ENCODE results near the gene GXYLT2. TPM values are rescaled to one million over a fixed set of nuclear protein-coding genes. Genes with fewer than 3 reads are reported as not detected.

GXYLT2 gene
- total RNA-seq, 2 experiments from 2014 or later, result not detected

DNA sequence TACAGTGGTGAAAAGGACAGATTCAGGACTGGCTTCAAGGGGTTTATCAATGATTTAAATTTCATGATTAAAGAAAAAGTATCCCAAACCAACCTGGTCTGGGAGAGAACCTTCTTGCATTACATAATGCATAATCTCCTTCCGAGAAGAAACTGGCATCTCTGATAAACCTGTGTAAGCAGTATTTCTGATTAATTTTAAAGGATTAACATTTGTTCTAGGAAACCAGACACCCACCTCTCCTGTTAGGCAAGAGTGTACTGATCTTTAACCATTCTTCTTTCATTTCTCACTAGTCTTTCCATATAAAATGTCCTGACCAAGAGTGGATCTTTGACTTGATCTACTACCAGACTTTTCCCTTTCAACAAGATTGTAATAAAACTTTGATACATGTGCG is 85.9 kb downstream of the GXYLT2 start:
- ChIA-PET POLR2A (no interaction called here), CTCF (no interaction called here)
- Mint-ChIP-seq H3K9me3 (no peaks in the 10 kb centered on the region), H3K27ac (no peak overlapping the region), H3K27me3 (no peaks in the 10 kb centered on the region), H3K4me3 (no peak overlapping the region), H3K36me3 (ENCODE audit: low read depth) (no peaks in the 10 kb centered on the region), H3K4me1 (peaks cover 5% of the 10 kb centered on the region)
- no peak for DNase-seq

DNA sequence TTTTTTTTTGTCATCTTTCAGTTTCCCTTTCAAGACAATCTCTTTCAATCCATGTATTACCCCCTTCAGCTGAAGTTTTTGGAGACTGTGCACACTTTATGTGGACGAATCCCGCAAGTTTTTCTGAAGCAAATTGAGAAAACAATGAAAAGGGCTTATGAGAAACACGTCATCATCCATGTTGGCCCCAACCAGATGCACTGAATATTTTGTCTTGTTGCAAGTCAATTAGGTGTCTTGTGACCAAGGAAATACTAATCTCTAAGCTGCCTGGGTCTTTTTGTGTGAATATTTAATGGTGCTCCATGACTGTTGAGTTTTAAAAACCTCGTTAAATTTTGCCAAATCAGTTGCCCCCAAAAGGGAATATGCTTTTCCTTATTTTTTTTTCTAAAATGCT is 87.1 kb downstream of the GXYLT2 start:
- Mint-ChIP-seq H3K4me1 (peaks cover 5% of the 10 kb centered on the region), H3K27me3 (peaks cover 2% of the 10 kb centered on the region), H3K36me3 (ENCODE audit: low read depth) (no peaks in the 10 kb centered on the region), H3K27ac (no peak overlapping the region), H3K9me3 (no peaks in the 10 kb centered on the region), H3K4me3 (no peak overlapping the region)
- no peak for DNase-seq
- ChIA-PET POLR2A (no interaction called here), CTCF (interaction anchor here (0.6 to 0.7 kb wide), 2 partner anchors 9 to 22 kb away, joined by 3 to 4 read pairs; no protein-coding TSS in a partner anchor)

DNA sequence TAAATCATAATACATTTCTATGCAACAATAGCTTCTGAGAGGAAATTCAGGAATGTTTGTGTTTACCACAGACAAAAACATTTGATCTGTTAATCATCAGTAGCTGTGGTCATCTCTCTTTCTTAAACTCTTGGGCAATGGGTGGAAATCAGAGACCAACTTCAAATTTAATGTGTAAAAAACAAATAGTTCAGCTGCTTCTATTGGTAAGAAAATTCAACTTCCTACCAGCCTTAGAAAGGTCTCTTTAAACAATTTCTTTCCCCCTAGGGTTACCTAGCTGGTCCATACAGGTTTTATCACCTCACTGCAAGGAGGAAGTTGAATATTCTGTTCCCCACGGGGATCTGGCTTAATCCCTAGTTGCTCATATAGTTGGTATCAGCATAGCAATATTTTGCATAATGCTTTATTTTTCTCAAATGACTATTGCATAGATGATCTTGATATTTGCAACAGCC is 88.5 kb downstream of the GXYLT2 start:
- POLR2A ChIA-PET, result no interaction called here
- H3K27me3 Mint-ChIP-seq, result peaks cover 3% of the 10 kb centered on the region
- DNase-seq, result no peak
- CTCF ChIA-PET, result no interaction called here
- no peaks in the 10 kb centered on the region for H3K36me3 Mint-ChIP-seq (ENCODE audit: low read depth)
- H3K4me1 Mint-ChIP-seq, result peaks cover 5% of the 10 kb centered on the region
- H3K9me3 Mint-ChIP-seq, result no peaks in the 10 kb centered on the region
- no peak overlapping the region for H3K4me3 Mint-ChIP-seq
- no peak overlapping the region for H3K27ac Mint-ChIP-seq

DNA sequence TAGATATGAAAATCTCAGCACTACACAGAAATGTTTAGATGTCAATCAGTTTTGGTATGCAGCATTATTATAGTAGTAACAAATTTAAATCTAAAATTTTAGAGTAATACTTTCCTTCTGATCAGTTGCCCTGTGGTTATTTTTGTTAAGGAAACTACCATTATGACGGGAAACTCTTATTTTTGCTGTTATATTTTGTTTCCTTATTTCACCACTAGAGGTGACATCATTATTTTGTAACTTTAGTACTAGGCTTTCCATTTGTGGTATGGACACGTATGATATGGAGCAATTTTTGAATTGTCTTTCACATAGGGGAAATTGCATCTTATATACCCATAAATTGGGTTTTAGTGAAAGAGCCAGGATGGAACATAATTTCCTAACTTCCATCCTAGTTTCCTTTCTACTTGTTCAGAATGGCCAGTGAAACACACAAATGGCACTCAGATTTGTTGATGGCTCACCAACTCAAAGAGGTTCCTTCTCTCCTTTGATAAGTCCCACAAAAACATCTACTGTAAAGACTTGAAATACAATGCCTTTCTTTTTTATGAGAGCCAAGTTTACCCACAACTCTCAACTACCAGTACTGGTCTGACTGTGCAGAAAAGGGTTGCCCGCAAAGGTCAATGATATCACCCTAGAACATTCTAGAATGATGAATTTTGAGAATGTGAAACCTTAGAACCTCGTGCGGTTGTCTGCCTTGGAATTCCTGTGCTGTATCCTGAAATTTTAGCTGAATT is 89.4 kb downstream of the GXYLT2 start:
- Mint-ChIP-seq H3K27ac (no peak overlapping the region), H3K27me3 (peaks cover 3% of the 10 kb centered on the region), H3K4me3 (no peak overlapping the region), H3K9me3 (no peaks in the 10 kb centered on the region), H3K36me3 (ENCODE audit: low read depth) (no peaks in the 10 kb centered on the region), H3K4me1 (peaks cover 5% of the 10 kb centered on the region)
- ChIA-PET POLR2A (no interaction called here), CTCF (no interaction called here)
- DNase-seq, result no peak

DNA sequence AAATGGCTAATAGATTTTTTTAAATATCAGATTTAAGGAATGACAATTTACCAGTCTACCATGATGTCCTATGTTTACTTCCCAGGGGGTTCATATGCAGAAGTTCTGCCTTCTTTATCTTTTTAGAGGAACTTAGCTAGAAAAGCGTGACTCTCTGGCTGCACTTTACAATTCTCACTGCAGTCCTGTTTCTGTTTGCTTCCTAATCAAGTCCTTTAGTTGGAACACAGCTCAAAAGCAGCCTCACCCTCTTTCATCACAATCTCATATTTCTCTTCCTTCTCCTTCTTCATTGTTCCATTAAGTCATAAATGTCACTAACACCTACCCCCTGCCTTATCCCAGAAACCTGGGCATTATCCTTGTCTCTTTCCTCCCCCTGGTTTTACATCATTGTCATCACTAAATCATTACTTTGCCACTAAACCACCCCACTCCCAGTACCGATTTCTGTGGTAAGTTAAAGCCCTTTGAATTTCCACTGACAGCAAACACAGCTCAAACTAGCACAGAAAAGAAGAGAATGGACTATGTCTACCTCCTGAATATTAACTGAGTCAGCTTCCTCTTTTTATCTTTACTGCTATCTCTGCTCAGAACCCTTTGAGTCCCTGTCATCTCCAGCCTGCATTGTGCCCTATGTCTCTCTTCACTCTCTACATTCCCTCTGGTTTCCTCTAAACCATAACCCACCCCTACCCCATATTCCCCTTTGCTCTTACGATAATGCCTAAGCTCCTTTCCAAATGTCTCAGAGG is 94.9 kb downstream of the GXYLT2 start:
- Mint-ChIP-seq H3K27me3 (peaks cover 9% of the 10 kb centered on the region), H3K9me3 (peaks cover 9% of the 10 kb centered on the region), H3K4me1 (no peaks in the 10 kb centered on the region), H3K27ac (no peak overlapping the region), H3K36me3 (ENCODE audit: low read depth) (peaks cover 2% of the 10 kb centered on the region), H3K4me3 (no peak overlapping the region)
- CTCF ChIA-PET, result interaction anchor here (0.9 to 1.5 kb wide), 4 partner anchors 8 to 16 kb away, joined by 3 to 4 read pairs (median 4); no protein-coding TSS in a partner anchor
- POLR2A ChIA-PET, result no interaction called here
- DNase-seq, result no peak

DNA sequence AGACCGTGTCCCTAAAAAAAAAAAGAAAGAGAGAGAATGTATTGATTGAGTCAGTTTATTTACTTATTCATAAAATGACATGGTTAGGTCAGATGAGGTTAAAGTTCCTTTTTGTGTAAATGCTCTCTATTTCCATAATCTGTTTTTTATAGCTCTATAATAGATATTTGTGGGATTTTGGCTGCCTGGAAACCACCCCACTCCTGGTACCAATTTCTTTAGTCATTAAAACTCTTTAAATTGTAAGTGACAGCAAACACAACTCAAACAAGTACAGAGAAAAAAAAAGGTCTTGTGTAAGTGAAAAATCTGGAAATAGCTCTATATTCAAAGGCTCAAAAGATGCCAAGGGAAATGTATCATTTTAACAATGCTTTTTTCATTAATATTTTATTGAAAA is 97.7 kb downstream of the GXYLT2 start:
- H3K4me1 Mint-ChIP-seq, result no peaks in the 10 kb centered on the region

DNA sequence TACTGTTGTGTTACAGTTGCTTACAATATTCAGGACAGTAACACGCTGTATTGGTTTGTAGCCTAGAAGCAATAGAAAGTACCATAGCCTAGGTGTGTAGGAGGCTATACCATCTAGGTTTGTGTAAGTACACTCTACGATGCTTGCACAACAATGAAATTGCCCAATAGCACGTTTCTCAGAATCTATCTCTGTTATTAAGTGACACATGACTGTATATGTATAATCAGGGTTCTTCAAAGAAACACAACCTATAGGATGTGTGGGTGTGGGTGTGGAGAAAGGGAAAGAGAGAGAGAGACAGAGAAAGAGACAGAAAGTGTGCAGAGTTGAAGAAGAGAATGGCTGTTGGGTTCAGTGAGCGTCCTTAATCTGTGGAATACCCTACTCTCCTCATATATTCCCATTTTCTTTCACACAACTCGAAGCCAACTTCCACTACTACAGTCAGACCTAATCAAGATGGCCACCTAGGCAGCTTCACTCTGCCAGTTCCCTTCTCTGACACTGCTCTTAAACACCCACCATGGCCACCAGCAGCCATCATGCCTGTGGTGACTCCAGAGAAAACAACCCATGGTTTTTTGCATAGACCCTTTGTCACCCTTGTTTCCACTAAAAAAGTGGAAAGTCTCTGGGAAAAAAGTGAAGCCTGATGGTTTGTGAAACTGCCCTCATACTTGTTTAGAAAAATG is 103.0 kb downstream of the GXYLT2 start:
- no peak overlapping the region for H3K4me3 Mint-ChIP-seq
- H3K27me3 Mint-ChIP-seq, result no peaks in the 10 kb centered on the region
- DNase-seq, result no peak
- peaks cover 3% of the 10 kb centered on the region for H3K9me3 Mint-ChIP-seq
- H3K36me3 Mint-ChIP-seq (ENCODE audit: low read depth), result peaks cover 2% of the 10 kb centered on the region
- peaks cover 2% of the 10 kb centered on the region for H3K4me1 Mint-ChIP-seq
- CTCF ChIA-PET, result interaction anchor here (0.6 to 0.8 kb wide), 3 partner anchors 9 to 41 kb away, joined by 3 to 4 read pairs (median 4); no protein-coding TSS in a partner anchor
- no peak overlapping the region for H3K27ac Mint-ChIP-seq
- POLR2A ChIA-PET, result no interaction called here

More for the DNA sequence above, 97.7 kb downstream of the GXYLT2 start:
- H3K4me3 Mint-ChIP-seq, result no peak overlapping the region
- CTCF ChIA-PET, result interaction anchor here (0.6 to 1.4 kb wide), 2 partner anchors 9 to 371 kb away, joined by 3 read pairs; no protein-coding TSS in a partner anchor
- H3K27ac Mint-ChIP-seq, result no peak overlapping the region
- POLR2A ChIA-PET, result no interaction called here
- H3K9me3 Mint-ChIP-seq, result peaks cover 9% of the 10 kb centered on the region
- peaks cover 6% of the 10 kb centered on the region for H3K27me3 Mint-ChIP-seq
- peaks cover 2% of the 10 kb centered on the region for H3K36me3 Mint-ChIP-seq (ENCODE audit: low read depth)
- DNase-seq, result no peak

DNA sequence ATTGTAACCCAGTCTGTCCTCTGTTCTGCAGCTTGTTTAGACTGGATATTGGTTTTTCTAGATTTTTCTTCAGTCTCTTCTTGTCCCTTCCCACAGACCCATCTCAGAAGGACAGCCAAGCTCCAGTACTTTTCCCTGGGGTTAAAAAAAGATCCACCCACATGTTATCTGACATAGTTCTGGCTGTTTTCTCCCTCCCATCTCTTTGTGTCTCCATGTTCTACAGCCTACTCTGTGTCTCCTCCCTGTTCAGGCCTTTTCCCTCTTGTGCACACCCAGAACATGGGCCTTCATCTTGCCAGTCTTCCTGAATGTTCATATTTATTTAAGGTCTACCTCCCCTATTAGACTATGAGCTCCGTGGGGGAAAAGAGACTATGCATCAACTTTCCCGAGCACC is 103.7 kb downstream of the GXYLT2 start:
- H3K27ac Mint-ChIP-seq, result no peak overlapping the region
- H3K4me1 Mint-ChIP-seq, result peaks cover 5% of the 10 kb centered on the region
- H3K9me3 Mint-ChIP-seq, result no peaks in the 10 kb centered on the region
- DNase-seq, result no peak
- no peak overlapping the region for H3K4me3 Mint-ChIP-seq
- H3K36me3 Mint-ChIP-seq (ENCODE audit: low read depth), result no peaks in the 10 kb centered on the region
- CTCF ChIA-PET, result interaction anchor here (0.7 kb wide), 1 partner anchor 10 kb away, joined by 4 read pairs; no protein-coding TSS in a partner anchor
- H3K27me3 Mint-ChIP-seq, result no peaks in the 10 kb centered on the region
- POLR2A ChIA-PET, result no interaction called here

DNA sequence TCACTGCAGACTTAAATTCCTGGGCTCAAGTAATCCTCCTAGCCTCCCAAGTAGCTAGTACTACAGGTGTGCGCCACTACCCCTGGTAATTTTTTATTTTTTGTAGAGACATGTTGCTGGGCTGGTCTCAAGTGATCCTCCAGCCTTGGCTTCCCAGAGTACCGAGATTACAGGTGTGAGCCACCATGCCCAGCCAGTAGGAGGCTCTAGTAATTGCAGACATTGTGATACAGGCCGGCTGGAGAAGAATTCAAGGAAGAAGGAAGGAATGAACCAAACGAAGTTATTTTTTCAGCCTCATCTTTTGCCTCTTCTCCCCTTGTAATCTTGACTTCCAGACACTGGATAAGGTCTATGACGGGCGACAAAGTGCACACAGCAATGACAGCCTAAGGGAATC is 105.5 kb downstream of the GXYLT2 start:
- H3K4me3 Mint-ChIP-seq, result no peak overlapping the region
- POLR2A ChIA-PET, result no interaction called here

DNA sequence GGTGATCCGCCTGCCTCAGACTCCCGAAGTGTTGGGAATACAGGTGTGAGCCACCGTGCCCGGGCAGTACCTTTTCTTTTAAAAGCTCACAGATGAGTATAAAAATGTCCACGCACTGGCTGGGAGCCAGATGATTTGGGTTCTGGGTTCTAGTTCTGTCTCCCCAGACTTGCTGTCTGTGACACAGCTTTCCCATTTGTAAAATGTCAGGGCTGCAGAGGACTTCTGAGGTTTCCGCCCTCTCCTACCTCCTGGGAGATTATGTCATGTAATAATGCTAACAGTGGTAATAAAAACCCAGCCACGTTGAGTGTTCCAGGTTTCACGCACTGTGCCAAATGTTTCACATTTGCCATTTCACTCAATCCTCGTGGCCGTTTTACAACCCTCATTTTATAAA is 107.5 kb downstream of the GXYLT2 start:
- CTCF ChIA-PET, result interaction anchor here (1.3 kb wide), 1 partner anchor 12 kb away, joined by 4 read pairs; no protein-coding TSS in a partner anchor
- POLR2A ChIA-PET, result no interaction called here
- Mint-ChIP-seq H3K4me1 (peaks cover 28% of the 10 kb centered on the region), H3K36me3 (ENCODE audit: low read depth) (peaks cover 25% of the 10 kb centered on the region), H3K27me3 (no peaks in the 10 kb centered on the region), H3K27ac (no peak overlapping the region), H3K4me3 (peak overlapping the region; percentile 45), H3K9me3 (no peaks in the 10 kb centered on the region)
- DNase-seq, result no peak

More for the DNA sequence above, 105.5 kb downstream of the GXYLT2 start:
- CTCF ChIA-PET, result interaction anchor here (1.3 to 1.5 kb wide), 3 partner anchors 8 to 14 kb away, joined by 3 read pairs; no protein-coding TSS in a partner anchor
- Mint-ChIP-seq H3K36me3 (ENCODE audit: low read depth) (peaks cover 9% of the 10 kb centered on the region), H3K27ac (no peak overlapping the region), H3K4me1 (peaks cover 10% of the 10 kb centered on the region), H3K9me3 (no peaks in the 10 kb centered on the region), H3K27me3 (no peaks in the 10 kb centered on the region)
- no peak for DNase-seq

DNA sequence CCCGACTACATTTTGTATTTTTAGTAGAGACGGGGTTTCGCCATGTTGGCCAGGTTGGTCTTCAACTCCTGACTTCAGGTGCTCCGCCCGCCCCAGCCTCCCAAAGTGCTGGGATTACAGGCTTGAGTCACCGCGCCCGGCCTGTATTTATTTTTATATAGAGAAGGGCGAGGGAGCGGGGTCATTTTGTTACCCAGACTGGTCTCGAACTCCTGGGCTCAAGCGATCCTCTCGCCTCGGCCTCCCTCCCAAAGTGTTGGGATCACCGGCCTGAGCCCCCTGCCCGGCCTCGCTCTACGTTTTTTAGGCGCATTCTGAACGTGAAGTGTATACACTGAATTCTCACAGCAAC is 108.3 kb downstream of the GXYLT2 start:
- Mint-ChIP-seq H3K9me3 (no peaks in the 10 kb centered on the region), H3K36me3 (ENCODE audit: low read depth) (peaks cover 32% of the 10 kb centered on the region), H3K4me1 (peaks cover 35% of the 10 kb centered on the region), H3K27me3 (no peaks in the 10 kb centered on the region), H3K4me3 (peak overlapping the region; percentile 97), H3K27ac (peak overlapping the region; percentile 98)
- DNase-seq, result no peak
- CTCF ChIA-PET, result interaction anchor here (0.6 to 1.1 kb wide), 2 partner anchors 12 kb away, joined by 3 read pairs; no protein-coding TSS in a partner anchor
- POLR2A ChIA-PET, result no interaction called here

DNA sequence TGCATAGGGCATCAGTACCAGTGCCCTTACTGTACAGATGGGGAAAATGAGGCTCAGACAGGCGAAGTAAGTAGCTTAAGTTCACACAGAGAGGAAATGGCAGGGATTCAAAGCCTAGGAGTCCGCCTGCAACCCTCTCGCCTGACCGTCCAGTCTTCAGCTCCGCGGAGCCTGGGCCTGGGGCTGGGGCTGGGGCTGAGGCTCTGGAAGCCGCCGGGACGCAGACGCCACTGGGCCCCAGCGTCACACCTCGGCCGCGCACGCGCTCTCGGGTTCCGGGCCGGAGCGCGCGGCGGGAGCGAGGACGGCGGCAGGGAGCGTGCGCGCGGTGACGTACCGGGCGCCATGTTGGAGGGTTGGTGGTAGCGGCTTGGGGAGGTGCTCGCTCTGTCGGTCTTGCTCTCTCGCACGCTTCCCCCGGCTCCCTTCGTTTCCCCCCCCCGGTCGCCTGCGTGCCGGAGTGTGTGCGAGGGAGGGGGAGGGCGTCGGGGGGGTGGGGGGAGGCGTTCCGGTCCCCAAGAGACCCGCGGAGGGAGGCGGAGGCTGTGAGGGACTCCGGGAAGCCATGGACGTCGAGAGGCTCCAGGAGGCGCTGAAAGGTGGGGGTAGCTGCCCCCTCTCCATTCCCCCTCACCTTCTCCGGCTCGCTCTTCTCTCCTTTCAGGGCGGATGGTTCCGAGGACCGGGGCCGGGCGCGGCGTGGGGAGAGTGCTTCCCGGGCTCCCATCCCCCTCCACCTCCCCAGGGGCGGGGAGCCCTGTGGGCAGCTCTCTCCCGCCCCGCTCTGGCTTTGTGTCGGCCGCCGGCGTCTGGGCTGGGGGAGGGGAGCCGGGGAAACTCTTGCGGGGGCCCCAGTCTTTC is 108.9 kb downstream of the GXYLT2 start, which contains the start of gene PPP4R2:
Gene PPP4R2 (plus strand): TSS at position 339 of the 861 bp plus-strand sequence. CDS start 227 bp downstream, at position 566.
- Mint-ChIP-seq H3K36me3 (ENCODE audit: low read depth) (peaks cover 35% of the 10 kb centered on the region), H3K4me1 (peaks cover 39% of the 10 kb centered on the region), H3K27ac (peak within 1 kb of the TSS; percentile 98), H3K4me3 (peak within 1 kb of the TSS; percentile 97), H3K27me3 (no peaks in the 10 kb centered on the region), H3K9me3 (no peaks in the 10 kb centered on the region)
- CTCF ChIA-PET, result interaction anchor here (0.6 to 1.2 kb wide), 6 partner anchors 10 to 26 kb away, joined by 3 to 5 read pairs (median 3); no protein-coding TSS in a partner anchor
- peak; percentile 89 for DNase-seq
- POLR2A ChIA-PET, result no interaction called here
